ENCODE results near the gene GLRA3.
"Not testable (repeated sequence)": the region's sequence is repeated elsewhere in the genome, so short reads cannot be mapped to it uniquely, and the experiment has no call there.

DNA sequence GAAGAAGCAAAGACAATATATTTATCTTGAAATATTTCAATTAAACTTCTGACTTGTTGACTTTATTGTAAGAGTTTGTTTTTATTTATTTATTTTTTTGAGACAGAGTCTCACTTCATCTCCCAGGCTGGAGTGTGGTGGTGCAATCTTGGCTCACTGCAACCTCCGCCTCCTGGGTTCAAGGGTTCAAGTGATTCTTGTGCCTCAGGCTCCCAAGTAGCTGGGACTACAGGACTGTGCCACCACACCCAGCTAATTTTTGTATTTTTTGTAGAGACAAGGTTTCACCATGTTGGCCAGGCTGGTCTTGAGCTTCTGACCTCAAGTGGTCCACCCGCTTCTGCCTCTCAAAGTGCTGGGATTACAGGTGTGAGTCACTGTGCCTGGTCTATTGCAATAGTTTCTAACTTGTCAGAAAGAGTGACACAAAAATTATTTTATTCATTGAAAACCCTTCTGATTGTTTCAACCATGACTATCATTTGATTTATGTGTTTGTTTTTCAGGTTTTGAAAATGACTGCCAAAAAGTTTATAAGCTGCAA lies 199.1 kb downstream of the GLRA3 start:
- not testable (repeated sequence) for TF ChIP-seq CTCF (IDR thresholded peaks at IDR 0.05; ENCODE audit: poor library complexity, severe bottlenecking); POLR2AphosphoS5 (IDR thresholded peaks at IDR 0.05); EZH2 (IDR thresholded peaks at IDR 0.05; ENCODE audit: borderline replicate concordance, insufficient read depth, low read length, poor library complexity, severe bottlenecking); MXI1 (conservative IDR thresholded peaks at IDR 0.05; ENCODE audit: poor library complexity, severe bottlenecking); EP300 (conservative IDR thresholded peaks at IDR 0.05; ENCODE audit: poor library complexity, severe bottlenecking); RAD21 (conservative IDR thresholded peaks at IDR 0.05)
- TF ChIP-seq, protein P1, sequence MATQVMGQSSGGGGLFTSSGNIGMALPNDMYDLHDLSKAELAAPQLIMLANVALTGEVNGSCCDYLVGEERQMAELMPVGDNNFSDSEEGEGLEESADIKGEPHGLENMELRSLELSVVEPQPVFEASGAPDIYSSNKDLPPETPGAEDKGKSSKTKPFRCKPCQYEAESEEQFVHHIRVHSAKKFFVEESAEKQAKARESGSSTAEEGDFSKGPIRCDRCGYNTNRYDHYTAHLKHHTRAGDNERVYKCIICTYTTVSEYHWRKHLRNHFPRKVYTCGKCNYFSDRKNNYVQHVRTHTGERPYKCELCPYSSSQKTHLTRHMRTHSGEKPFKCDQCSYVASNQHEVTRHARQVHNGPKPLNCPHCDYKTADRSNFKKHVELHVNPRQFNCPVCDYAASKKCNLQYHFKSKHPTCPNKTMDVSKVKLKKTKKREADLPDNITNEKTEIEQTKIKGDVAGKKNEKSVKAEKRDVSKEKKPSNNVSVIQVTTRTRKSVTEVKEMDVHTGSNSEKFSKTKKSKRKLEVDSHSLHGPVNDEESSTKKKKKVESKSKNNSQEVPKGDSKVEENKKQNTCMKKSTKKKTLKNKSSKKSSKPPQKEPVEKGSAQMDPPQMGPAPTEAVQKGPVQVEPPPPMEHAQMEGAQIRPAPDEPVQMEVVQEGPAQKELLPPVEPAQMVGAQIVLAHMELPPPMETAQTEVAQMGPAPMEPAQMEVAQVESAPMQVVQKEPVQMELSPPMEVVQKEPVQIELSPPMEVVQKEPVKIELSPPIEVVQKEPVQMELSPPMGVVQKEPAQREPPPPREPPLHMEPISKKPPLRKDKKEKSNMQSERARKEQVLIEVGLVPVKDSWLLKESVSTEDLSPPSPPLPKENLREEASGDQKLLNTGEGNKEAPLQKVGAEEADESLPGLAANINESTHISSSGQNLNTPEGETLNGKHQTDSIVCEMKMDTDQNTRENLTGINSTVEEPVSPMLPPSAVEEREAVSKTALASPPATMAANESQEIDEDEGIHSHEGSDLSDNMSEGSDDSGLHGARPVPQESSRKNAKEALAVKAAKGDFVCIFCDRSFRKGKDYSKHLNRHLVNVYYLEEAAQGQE (IDR thresholded peaks at IDR 0.05; ENCODE audit: borderline replicate concordance) = not testable (repeated sequence)
